Fibroblast of skin of left biceps (primary cell): ENCODE results near the gene SIK2.
"Not testable (repeated sequence)": the region's sequence is repeated elsewhere in the genome, so short reads cannot be mapped to it uniquely, and the experiment has no call there.

Experiments used
- DNase-seq, 2 experiments: peaks; one replicate each; pipeline ENCODE4 v3.0.0-alpha.2; 2013; ENCODE audit warnings: low read depth in 2 of 2

Gene SIK2

GRCh38 chr11:111698852-111699559 is 96.8 kb downstream of the SIK2 start:
- DNase-seq = no peak

GRCh38 chr11:111699579-111700156 is 97.4 kb downstream of the SIK2 start:
- no peak for DNase-seq

GRCh38 chr11:111700162-111700561 is 97.9 kb downstream of the SIK2 start:
- no peak for DNase-seq

- no peak for DNase-seq
Measured at GRCh38 chr11:111702623-111703022, 100.4 kb downstream of the SIK2 start.

GRCh38 chr11:111703576-111703975 is 101.3 kb downstream of the SIK2 start:
- DNase-seq = no peak

- DNase-seq = no peak
Measured at GRCh38 chr11:111707039-111707690, 104.9 kb downstream of the SIK2 start.

- DNase-seq = no peak
Measured at GRCh38 chr11:111707691-111708067, 105.4 kb downstream of the SIK2 start.

- no peak for DNase-seq
Measured at GRCh38 chr11:111714522-111714921, 112.3 kb downstream of the SIK2 start.

- no peak for DNase-seq
Measured at GRCh38 chr11:111715142-111715816, 113.0 kb downstream of the SIK2 start.

GRCh38 chr11:111717660-111718059 is 115.4 kb downstream of the SIK2 start:
- DNase-seq = not testable (repeated sequence)

- no peak for DNase-seq
Measured at GRCh38 chr11:111718436-111718835, 116.2 kb downstream of the SIK2 start.

- DNase-seq = no peak
Measured at GRCh38 chr11:111718859-111719258, 116.6 kb downstream of the SIK2 start.

- DNase-seq = no peak
Measured at GRCh38 chr11:111719379-111719778, 117.1 kb downstream of the SIK2 start.

GRCh38 chr11:111720801-111721494 is 118.7 kb downstream of the SIK2 start:
- DNase-seq = no peak

GRCh38 chr11:111722501-111722900 is 120.3 kb downstream of the SIK2 start:
- DNase-seq = no peak

GRCh38 chr11:111723595-111723994 is 121.3 kb downstream of the SIK2 start:
- DNase-seq = no peak

GRCh38 chr11:111724615-111725129 is 122.4 kb downstream of the SIK2 start:
- no peak for DNase-seq

- no peak for DNase-seq
Measured at GRCh38 chr11:111725621-111726020, 123.4 kb downstream of the SIK2 start.

- DNase-seq = no peak
Measured at GRCh38 chr11:111726301-111726713, 124.1 kb downstream of the SIK2 start.

- no peak for DNase-seq
Measured at GRCh38 chr11:111727431-111727830, 125.2 kb downstream of the SIK2 start.

GRCh38 chr11:111729071-111729830 is 127.0 kb downstream of the SIK2 start:
- DNase-seq = no peak
